ENCODE measurements around the gene ANKMY1. TPM values are rescaled to one million over a fixed set of nuclear protein-coding genes. Genes with fewer than 3 reads are reported as not detected.

ANKMY1 gene
- total and polyA plus RNA-seq, 2 of the 13 experiments (the other 11 are each of a cell fraction or from before 2014, with no cell fraction given): 11.7 to 18.8 TPM

GRCh38 chr2:240435948-240436682, 121.7 kb downstream of the ANKMY1 start (continued):
- TF ChIP-seq SMAD9 (CRISPR knock-in tag; IDR thresholded peaks at IDR 0.05): no peak
- TF ChIP-seq AGO1 (IDR thresholded peaks at IDR 0.05; ENCODE audit: low read depth, low read length, poor library complexity, severe bottlenecking): no peak
- peak; percentile 39; the same call in 1 of the 2 replicates for TF ChIP-seq EZH2 (conservative IDR thresholded peaks at IDR 0.05; ENCODE audit: low read depth, low read length)
- no peak for TF ChIP-seq EED (CRISPR knock-in tag; IDR thresholded peaks at IDR 0.05)
- TF ChIP-seq ZBTB20 (CRISPR knock-in tag; IDR thresholded peaks at IDR 0.05; ENCODE audit: borderline replicate concordance, low read depth): no peak
- no peak for TF ChIP-seq ZNF354B (CRISPR knock-in tag; IDR thresholded peaks at IDR 0.05)
- no peak for TF ChIP-seq GZF1 (CRISPR knock-in tag; IDR thresholded peaks at IDR 0.05)
- TF ChIP-seq NFRKB (IDR thresholded peaks at IDR 0.05): no peak
- TF ChIP-seq TEF (CRISPR knock-in tag; IDR thresholded peaks at IDR 0.05): no peak
- TF ChIP-seq TCF12 (IDR thresholded peaks at IDR 0.05): no peak
- no peak for TF ChIP-seq TCF12 (CRISPR knock-in tag; IDR thresholded peaks at IDR 0.05)
- no peak for TF ChIP-seq ZNF557 (CRISPR knock-in tag; IDR thresholded peaks at IDR 0.05)
- TF ChIP-seq ZNF761 (CRISPR knock-in tag; conservative IDR thresholded peaks at IDR 0.05): no peak
- TF ChIP-seq MZF1 (CRISPR knock-in tag; IDR thresholded peaks at IDR 0.05; ENCODE audit: borderline replicate concordance): no peak
- TF ChIP-seq ZNF674 (CRISPR knock-in tag; IDR thresholded peaks at IDR 0.05; ENCODE audit: low read depth): no peak
- no peak for TF ChIP-seq IRF2 (CRISPR knock-in tag; IDR thresholded peaks at IDR 0.05)
- no peak for TF ChIP-seq POGK (CRISPR knock-in tag; conservative IDR thresholded peaks at IDR 0.05)
- TF ChIP-seq HIVEP1 (CRISPR knock-in tag; IDR thresholded peaks at IDR 0.05): no peak
- TF ChIP-seq HNF4A (CRISPR knock-in tag; IDR thresholded peaks at IDR 0.05): no peak
- TF ChIP-seq SMC3 (IDR thresholded peaks at IDR 0.05; ENCODE audit: low read length): no peak
- no peak for TF ChIP-seq ZNF780A (CRISPR knock-in tag; IDR thresholded peaks at IDR 0.05)
- TF ChIP-seq RFX1 (IDR thresholded peaks at IDR 0.05): no peak
- 0 out of 2 replicates have a peak, but pooled peaks have one; percentile 14 for TF ChIP-seq ZFP90 (CRISPR knock-in tag; IDR thresholded peaks at IDR 0.05; ENCODE audit: borderline replicate concordance)
- TF ChIP-seq ZNF672 (CRISPR knock-in tag; IDR thresholded peaks at IDR 0.05): no peak
- TF ChIP-seq XRCC5 (optimal IDR thresholded peaks at IDR 0.05; ENCODE audit: low read length): no peak
- no peak for TF ChIP-seq CEBPZ (IDR thresholded peaks at IDR 0.05; ENCODE audit: low read length)
- TF ChIP-seq SMARCC2 (IDR thresholded peaks at IDR 0.05): no peak

All from HepG2 (cell line).